Activated naive CD4-positive, alpha-beta T cell treated with anti-CD3 and anti-CD28 coated beads, Interleukin-2, amount 50 U/mL, for 72 hours (primary cell): Measurements from ENCODE around the gene NME2. TPM values are rescaled to one million over a fixed set of nuclear protein-coding genes. Genes with fewer than 3 reads are reported as not detected.

ENCODE experiments used
- ATAC-seq, 2 donors: fragments of 150-1000 bp; cut with Tn5 transposase; 2 replicates each; pipeline ENCODE4 v1.10.0; 2021; ENCODE audit warnings: mild to moderate bottlenecking in 2 of 2, moderate library complexity in 2 of 2
- DNase-seq, 2 donors: peaks; one replicate each; pipeline ENCODE4 v3.0.0; 2021 to 2022; ENCODE audit warnings: low spot score in 2 of 2
- H3K27ac Mint-ChIP-seq, 2 donors: one replicate each; pipeline ENCODE4 v1.8.0; 2022; ENCODE audit warnings: mild to moderate bottlenecking in 2 of 2, mixed read lengths in 2 of 2
- H3K36me3 Mint-ChIP-seq, 2 donors: one replicate each; pipeline ENCODE4 v1.8.0; 2022; ENCODE audit warnings: mixed read lengths in 2 of 2
- H3K9me3 Mint-ChIP-seq, 2 donors: one replicate each; pipeline ENCODE4 v1.8.0; 2022; ENCODE audit warnings: mixed read lengths in 2 of 2
- total RNA-seq, 2 donors: library from RNA; stranded (reverse); gene quantifications; one replicate each; pipeline ENCODE4 v1.2.3, GENCODE V29; 2022

Gene NME2
- total RNA-seq, 2 donors from 2014 or later = 711 to 815 TPM

- Mint-ChIP-seq H3K9me3 (no peaks in the 10 kb centered on the region), H3K36me3 (no peaks in the 10 kb centered on the region), H3K27ac (no peak overlapping the region)
- DNase-seq (no peak), ATAC-seq (no peak)
Measured at GRCh38 chr17:51144266-51145022, 21.8 kb upstream of the NME2 start.

- H3K27ac Mint-ChIP-seq = peak overlapping the region; percentile 39 to 85
- DNase-seq = no peak
- peak; percentile 29 to 70 for ATAC-seq
- H3K9me3 Mint-ChIP-seq = no peaks in the 10 kb centered on the region
- H3K36me3 Mint-ChIP-seq = no peaks in the 10 kb centered on the region
Measured at GRCh38 chr17:51147650-51148049, 18.6 kb upstream of the NME2 start.

GRCh38 chr17:51149163-51149562, 17.0 kb upstream of the NME2 start:
- H3K36me3 Mint-ChIP-seq = no peaks in the 10 kb centered on the region
- H3K9me3 Mint-ChIP-seq = no peaks in the 10 kb centered on the region
- ATAC-seq = no peak

DNA sequence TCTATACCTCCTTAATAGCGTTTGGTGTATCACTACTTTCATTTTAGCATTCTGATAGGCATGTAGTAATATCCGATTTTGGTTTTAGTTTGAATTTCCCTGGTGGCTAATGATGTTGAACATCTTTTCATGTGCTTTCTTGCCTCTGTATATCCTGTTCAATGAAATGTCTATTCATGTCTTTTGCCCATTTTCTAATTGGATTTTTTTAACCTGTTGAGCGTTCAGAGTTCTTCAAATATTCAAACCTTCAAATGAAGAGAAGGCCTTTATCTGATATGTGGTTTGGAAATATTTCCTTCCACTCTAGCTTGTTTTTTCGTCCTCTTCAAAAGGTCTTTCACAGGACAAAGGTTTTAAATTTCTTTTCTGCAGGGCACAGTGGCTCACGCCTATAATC, 15.3 kb upstream of the NME2 start:
- Mint-ChIP-seq H3K27ac (no peak overlapping the region), H3K9me3 (no peaks in the 10 kb centered on the region), H3K36me3 (peaks cover 6 to 8% of the 10 kb centered on the region in 2 donors)
- DNase-seq (no peak), ATAC-seq (no peak)

More at GRCh38 chr17:51149163-51149562, 17.0 kb upstream of the NME2 start:
- no peak for DNase-seq
- H3K27ac Mint-ChIP-seq = no peak overlapping the region

DNA sequence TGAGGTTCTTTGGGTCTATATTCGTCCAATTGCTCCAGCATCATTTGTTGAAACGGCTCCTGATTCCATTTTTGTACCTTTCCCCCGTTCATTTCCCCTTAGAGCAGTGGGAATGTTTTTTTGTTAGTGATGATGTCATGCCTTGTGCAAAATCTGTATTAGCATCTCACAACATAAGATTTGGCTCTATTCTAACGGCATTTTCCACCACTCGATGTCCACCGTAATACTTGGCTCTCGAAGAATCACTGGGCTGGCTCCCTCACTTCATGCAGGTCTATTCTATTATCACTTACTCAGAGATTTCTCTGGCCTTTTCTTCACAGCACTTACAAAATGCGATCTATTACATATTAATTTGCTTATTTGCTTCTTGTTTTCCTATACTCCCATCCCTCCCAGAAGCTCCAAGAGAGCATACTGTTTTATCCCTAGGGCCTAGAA, 13.4 kb upstream of the NME2 start:
- DNase-seq (no peak), ATAC-seq (no peak)
- Mint-ChIP-seq H3K36me3 (peaks cover 14 to 21% of the 10 kb centered on the region in 2 donors), H3K9me3 (no peaks in the 10 kb centered on the region), H3K27ac (no peak overlapping the region)

DNA sequence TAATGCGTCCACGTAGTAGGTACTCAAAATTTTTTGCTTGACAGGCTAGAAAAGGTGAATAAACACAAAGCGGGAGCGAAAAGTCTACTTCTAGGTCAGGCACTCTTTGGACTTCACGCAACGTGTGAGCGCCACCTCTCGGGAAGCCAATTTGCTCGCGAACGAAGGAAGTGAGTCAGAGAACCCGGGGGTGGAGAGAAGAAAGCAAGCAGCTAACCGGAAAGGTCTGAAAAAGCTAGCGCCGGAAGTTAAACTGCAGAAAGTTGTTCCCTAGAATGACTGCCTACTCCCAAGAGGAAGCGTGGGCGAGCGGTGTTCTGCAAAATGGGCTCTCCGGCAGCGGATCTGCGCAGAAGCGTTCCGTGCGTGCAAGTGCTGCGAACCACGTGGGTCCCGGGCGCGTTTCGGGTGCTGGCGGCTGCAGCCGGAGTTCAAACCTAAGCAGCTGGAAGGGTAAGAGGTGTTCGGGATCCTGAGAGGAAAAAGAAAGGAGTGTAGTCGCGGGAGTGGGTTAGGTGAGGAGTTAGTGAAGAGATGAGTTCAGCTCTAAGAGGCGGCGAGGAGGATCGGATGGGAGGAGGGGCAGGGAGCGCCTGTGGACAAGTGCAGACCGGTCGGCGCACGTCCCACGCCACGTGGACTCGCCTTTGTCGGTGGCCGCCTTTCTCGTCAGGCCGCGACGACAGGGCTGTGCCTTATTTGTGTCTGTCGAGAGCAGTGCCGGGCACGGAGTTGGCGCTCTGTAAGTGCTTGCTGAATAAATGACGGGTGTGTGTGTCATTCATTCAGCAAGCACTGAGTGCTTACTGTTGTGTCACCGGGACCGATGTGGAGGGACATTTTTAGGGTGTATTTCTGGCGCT, 12.8 kb upstream of the NME2 start, which contains the start of gene NME1:
Gene NME1 (plus strand): TSS at position 350 of the 863 bp plus-strand sequence. CDS start 2,096 bp downstream, outside the sequence.
- Mint-ChIP-seq H3K27ac (no peak within 1 kb of the TSS), H3K36me3 (peaks cover 14 to 21% of the 10 kb centered on the region in 2 donors), H3K9me3 (no peaks in the 10 kb centered on the region)
- DNase-seq = peak; percentile 99 to 100
- peak; percentile 89 to 96 for ATAC-seq

GRCh38 chr17:51154176-51154575, 12.0 kb upstream of the NME2 start:
- H3K9me3 Mint-ChIP-seq = no peaks in the 10 kb centered on the region
- ATAC-seq = no peak
- H3K27ac Mint-ChIP-seq = no peak overlapping the region
- H3K36me3 Mint-ChIP-seq = peaks cover 14 to 21% of the 10 kb centered on the region in 2 donors
- DNase-seq = no peak

GRCh38 chr17:51155416-51155815, 10.8 kb upstream of the NME2 start:
- Mint-ChIP-seq H3K27ac (peak overlapping the region in 1 of 2 donors; percentile 19), H3K36me3 (peaks cover 14 to 21% of the 10 kb centered on the region in 2 donors), H3K9me3 (no peaks in the 10 kb centered on the region)
- DNase-seq = no peak
- no peak for ATAC-seq

GRCh38 chr17:51159604-51160003, 6.6 kb upstream of the NME2 start:
- Mint-ChIP-seq H3K27ac (no peak overlapping the region), H3K9me3 (no peaks in the 10 kb centered on the region), H3K36me3 (peaks cover 14 to 28% of the 10 kb centered on the region in 2 donors)
- ATAC-seq (no peak), DNase-seq (no peak)

GRCh38 chr17:51161541-51161940, 4.7 kb upstream of the NME2 start:
- peaks cover 7 to 25% of the 10 kb centered on the region in 2 donors for H3K36me3 Mint-ChIP-seq
- ATAC-seq (no peak), DNase-seq (no peak)
- H3K9me3 Mint-ChIP-seq = no peaks in the 10 kb centered on the region
- H3K27ac Mint-ChIP-seq = peak overlapping the region in 1 of 2 donors; percentile 2

GRCh38 chr17:51164911-51165679, 1.1 kb upstream of the NME2 start:
- Mint-ChIP-seq H3K9me3 (no peaks in the 10 kb centered on the region), H3K27ac (peak overlapping the region; percentile 92 to 98), H3K36me3 (peaks cover 13 to 38% of the 10 kb centered on the region in 2 donors)
- no peak for DNase-seq
- ATAC-seq = no peak

DNA sequence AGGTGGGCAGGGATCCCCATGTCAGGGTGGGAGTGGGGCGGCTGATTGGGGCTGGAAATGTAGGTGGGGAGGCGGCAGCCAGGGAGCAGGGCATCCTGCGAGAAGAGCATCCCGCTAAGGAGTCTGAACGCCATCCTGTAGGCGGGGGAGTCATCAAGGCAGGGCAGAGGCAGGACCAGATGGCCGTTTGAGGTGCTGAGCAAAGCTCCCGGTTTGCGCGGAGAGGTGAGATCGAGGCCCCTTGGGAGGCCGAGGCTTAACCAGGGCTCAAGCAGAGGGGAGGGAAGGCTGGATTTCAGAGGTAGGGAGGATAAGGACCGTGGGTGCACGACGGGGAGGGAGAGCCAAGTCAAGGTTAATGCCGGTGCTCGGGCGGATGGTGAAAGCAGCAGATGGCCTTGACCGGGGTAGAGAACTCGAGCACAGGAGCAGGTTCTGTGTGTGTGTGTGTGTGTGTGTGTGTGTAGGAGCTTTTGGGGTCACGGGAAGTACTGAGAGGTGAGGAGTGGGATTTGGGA, 472 bp upstream of the NME2 start:
- peak overlapping the region; percentile 92 to 98 for H3K27ac Mint-ChIP-seq
- DNase-seq (no peak), ATAC-seq (peak; percentile 2 to 29)
- peaks cover 13 to 38% of the 10 kb centered on the region in 2 donors for H3K36me3 Mint-ChIP-seq
- H3K9me3 Mint-ChIP-seq = no peaks in the 10 kb centered on the region

GRCh38 chr17:51166987-51167931, 1.0 kb downstream of the NME2 start:
- peak; percentile 79 to 84 for DNase-seq
- peak; percentile 62 to 68 for ATAC-seq
- no peaks in the 10 kb centered on the region for H3K9me3 Mint-ChIP-seq
- H3K27ac Mint-ChIP-seq = peak overlapping the region; percentile 90 to 92
- H3K36me3 Mint-ChIP-seq = peaks cover 21 to 39% of the 10 kb centered on the region in 2 donors

DNA sequence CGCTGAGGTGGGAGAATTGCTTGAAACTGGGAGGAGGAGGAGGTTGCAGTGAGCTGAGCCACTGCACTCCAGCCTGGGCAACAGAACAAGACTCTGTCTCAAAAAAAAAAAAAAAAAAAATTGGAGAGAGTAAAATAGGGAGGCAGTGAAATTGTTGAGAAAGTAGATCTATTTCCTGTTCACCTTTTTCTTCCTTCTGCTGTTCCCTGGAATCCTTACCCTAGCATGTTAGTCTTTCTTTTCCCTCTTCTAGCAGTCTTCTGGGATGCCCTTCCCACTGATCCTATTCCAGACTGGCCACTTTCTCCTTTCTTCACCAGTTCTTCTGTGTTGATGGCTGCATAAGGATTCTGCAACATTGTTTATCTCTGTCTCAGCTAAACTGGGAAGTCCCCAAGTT, 3.1 kb downstream of the NME2 start:
- H3K36me3 Mint-ChIP-seq = peaks cover 21 to 39% of the 10 kb centered on the region in 2 donors
- H3K27ac Mint-ChIP-seq = peak overlapping the region in 1 of 2 donors; percentile 63
- H3K9me3 Mint-ChIP-seq = no peaks in the 10 kb centered on the region
- DNase-seq (no peak), ATAC-seq (no peak)

- ATAC-seq = no peak
- Mint-ChIP-seq H3K9me3 (no peaks in the 10 kb centered on the region), H3K27ac (no peak overlapping the region), H3K36me3 (peaks cover 21 to 33% of the 10 kb centered on the region in 2 donors)
- DNase-seq = no peak
Measured at GRCh38 chr17:51170736-51171135, 4.5 kb downstream of the NME2 start.
